AG09309 (cell line): ENCODE data around the gene CDKN2D.
A peak's percentile ranks its signal among the peaks of the same experiment; 100 is the strongest.

Source experiments
- DNase-seq: peaks from one replicate; pipeline ENCODE4 v3.0.0-alpha.2; 2010; ENCODE audit warnings: low read depth
- H3K4me3 ChIP-seq: 2 replicates; pipeline ENCODE4 v1.5.1; 2011; ENCODE audit warnings: mild to moderate bottlenecking, low read depth, low read length, moderate library complexity; ENCODE audit not compliant: control insufficient read depth
- TF ChIP-seq, protein P1 (sequence below): IDR thresholded peaks from 2 replicates; pipeline ENCODE4 v1.5.1; 2011; ENCODE audit warnings: mild to moderate bottlenecking, low read depth, low read length, inconsistent platforms; ENCODE audit not compliant: insufficient read depth, control insufficient read depth; ENCODE audit errors: missing control alignments

The CDKN2D gene

DNA sequence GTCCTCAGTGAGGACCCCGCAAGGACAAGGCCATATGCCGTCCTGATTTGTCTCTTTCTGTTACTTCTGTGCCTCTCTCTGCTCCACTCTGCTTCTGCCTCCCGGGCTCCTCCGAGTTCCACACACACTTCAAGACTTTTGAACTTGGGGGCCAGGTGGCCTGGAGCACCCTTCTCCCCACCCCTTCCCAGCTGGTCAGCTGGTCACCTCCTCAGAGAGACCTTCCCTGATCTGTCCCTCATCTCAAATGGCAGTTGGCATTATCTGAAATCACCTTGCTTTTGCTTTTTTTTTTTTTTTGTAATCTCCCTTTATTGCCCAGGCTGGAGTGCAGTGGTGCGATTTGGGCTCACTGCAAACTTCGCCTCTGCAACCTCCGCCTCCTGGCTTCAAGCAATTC, 49.4 kb downstream of the CDKN2D start:
- H3K4me3 ChIP-seq: no peak overlapping the region
- no peak for DNase-seq
- TF ChIP-seq, protein P1, sequence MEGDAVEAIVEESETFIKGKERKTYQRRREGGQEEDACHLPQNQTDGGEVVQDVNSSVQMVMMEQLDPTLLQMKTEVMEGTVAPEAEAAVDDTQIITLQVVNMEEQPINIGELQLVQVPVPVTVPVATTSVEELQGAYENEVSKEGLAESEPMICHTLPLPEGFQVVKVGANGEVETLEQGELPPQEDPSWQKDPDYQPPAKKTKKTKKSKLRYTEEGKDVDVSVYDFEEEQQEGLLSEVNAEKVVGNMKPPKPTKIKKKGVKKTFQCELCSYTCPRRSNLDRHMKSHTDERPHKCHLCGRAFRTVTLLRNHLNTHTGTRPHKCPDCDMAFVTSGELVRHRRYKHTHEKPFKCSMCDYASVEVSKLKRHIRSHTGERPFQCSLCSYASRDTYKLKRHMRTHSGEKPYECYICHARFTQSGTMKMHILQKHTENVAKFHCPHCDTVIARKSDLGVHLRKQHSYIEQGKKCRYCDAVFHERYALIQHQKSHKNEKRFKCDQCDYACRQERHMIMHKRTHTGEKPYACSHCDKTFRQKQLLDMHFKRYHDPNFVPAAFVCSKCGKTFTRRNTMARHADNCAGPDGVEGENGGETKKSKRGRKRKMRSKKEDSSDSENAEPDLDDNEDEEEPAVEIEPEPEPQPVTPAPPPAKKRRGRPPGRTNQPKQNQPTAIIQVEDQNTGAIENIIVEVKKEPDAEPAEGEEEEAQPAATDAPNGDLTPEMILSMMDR: no peak

DNA sequence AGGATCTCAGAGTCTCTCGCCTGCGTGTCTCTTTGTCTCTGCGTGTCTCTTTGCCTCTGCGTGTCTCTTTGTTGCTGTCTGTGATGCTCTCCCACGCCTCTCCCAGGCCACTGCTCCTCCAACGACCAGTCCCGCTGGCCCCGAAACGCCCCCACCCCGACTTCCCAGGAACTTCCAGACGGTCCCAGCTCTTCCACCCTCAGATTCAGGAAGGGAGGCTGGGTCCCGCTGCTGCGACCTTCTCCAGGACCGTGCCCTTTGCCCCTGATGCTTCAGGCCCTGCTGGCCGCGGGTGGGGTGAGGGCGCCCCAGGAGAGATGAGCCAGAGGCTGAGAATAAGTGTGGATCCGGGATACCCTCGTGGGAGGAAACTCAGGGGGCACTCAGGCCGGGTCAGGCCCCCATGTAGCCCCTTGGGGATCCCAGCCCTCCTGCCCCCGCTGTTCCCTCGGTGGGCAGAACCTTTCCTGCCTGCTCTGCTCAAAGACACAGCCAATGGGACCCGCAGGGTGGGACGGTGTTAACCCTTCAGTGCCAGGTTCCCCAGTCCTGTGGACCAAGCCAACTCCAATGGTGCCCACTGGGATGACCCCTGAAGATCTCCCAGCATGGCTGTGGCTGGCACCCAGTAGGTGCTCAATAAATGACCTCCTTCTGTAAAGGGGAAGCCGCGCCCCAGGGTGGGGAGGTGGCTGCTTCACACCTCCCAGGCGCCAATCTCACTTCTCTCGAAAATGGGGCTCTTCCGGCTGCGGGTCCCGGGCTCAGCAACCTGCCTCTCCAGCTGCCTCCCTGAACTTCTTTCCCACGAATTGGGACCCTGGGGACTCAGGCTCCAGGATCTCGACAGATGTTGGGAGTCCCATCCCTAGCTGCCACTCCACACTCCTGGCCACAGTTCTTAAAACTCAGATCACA, 50.1 kb downstream of the CDKN2D start:
- no peak for DNase-seq
- TF ChIP-seq, protein P1: no peak
- no peak overlapping the region for H3K4me3 ChIP-seq

DNA sequence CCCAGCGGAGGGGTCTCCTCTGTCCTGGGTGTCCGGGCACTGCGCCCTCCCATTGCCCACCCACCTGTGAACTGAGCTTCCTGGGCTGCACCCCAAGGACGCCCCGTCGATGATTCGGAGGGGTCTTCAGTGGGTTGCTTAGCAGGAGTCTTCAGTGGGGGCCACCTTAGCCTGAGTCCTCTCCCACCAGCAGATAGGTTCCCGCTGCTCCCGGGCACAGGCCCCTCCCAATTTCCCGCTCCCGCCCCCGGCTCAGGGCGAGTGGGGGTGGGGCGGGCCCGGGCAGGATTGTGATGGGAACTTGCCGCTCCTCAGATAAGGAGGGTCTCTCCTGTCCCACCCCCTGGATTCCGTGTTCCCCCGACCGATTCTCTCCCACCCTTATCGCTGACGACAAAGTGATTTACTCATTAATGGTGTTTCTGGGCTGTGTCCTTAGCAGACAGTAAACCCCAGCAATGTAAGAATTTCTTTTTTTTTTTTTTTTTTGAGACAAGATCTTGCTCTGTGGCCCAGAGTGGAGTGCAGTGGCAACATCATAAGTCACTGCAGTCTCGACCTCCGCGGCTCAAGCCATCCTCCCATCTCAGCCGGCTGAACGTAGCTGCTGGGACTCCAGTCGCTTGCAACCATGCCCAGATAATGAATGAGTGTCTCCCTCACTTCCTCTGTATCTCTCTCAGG, 50.9 kb downstream of the CDKN2D start:
- peak overlapping the region; percentile 41 for H3K4me3 ChIP-seq
- no peak for DNase-seq
- TF ChIP-seq, protein P1: no peak

DNA sequence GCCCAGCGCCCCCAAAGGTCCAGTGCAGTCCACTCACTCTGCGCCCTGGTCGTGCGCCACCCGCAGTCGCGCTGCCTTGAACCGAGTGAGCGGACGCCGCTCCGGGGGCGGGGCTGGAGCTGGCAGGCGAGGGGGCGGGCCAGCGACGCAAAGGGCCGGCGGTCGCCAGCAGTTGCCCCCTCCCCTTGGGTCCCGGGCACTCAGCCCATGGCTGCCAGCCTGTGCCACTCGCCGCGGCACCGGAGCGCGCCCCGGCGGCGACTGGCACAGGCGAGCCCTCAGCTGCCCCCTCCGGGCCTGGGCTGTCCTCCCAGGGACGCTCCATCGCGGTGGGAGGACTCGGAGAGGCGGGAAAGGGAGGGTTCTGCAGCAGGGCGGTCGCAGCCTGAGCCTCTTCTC, 51.4 kb downstream of the CDKN2D start, which contains the start of gene S1PR5:
Gene S1PR5, minus strand, starts transcription at position 87 of the 399 bp plus-strand sequence. CDS start 2,436 bp downstream, outside the sequence.
- TF ChIP-seq, protein P1: no peak
- DNase-seq: no peak
- H3K4me3 ChIP-seq: peak within 1 kb of the TSS; percentile 41

DNA sequence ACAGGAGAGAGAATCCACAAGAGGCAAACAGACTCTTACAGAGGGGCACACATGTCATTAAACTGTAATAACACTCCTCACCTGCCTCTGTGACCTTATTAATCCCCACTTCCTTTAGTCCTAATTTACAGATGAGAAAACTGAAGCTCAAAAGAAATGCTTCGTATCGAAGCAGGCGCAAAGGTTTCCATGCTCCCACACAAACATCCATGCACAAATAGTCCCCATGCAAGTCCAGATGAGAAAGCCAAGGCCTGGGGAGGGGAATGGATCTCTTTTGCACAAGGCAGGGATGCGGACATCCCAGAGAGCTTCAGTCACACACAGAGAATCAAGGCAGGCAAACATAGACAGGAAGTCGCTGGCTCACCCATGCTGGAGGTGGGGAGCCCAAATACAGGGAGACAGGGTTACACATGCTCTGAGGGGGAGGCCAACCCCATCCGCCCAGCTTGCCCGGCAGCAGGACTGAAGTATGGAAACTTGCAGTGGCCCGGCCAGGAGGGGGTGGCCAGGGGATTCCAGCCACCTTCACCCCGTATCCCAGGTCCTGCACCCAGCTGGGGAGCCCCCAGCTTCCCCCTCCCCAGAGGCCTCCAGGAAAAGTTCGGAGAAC, 52.0 kb downstream of the CDKN2D start:
- no peak for DNase-seq
- TF ChIP-seq, protein P1: no peak
- H3K4me3 ChIP-seq: peak overlapping the region; percentile 41
